Measurements from ENCODE around the gene EFHC1. TPM values are rescaled to one million over a fixed set of nuclear protein-coding genes. Genes with fewer than 3 reads are reported as not detected.

Gene EFHC1
- total RNA-seq, 1 donor from 2014 or later = 25.6 TPM

- Mint-ChIP-seq H3K27ac (ENCODE audit: unreplicated experiment) (no peak overlapping the region), H3K9me3 (ENCODE audit: unreplicated experiment) (peaks cover 7% of the 10 kb centered on the region), H3K4me3 (ENCODE audit: unreplicated experiment) (no peak overlapping the region), H3K27me3 (ENCODE audit: unreplicated experiment) (peaks cover 4% of the 10 kb centered on the region), H3K4me1 (ENCODE audit: low read depth, unreplicated experiment) (peaks cover 33% of the 10 kb centered on the region), H3K36me3 (ENCODE audit: unreplicated experiment) (no peaks in the 10 kb centered on the region)
- no peak for TF ChIP-seq CTCF (IDR thresholded peaks at IDR 0.05; ENCODE audit: partially characterized antibody, unreplicated experiment)
- DNase-seq = no peak
Measured at GRCh38 chr6:52511163-52511562, 91.0 kb downstream of the EFHC1 start.

- Mint-ChIP-seq H3K4me3 (ENCODE audit: unreplicated experiment) (no peak overlapping the region), H3K27ac (ENCODE audit: unreplicated experiment) (peak overlapping the region; percentile 84), H3K4me1 (ENCODE audit: low read depth, unreplicated experiment) (peaks cover 33% of the 10 kb centered on the region), H3K9me3 (ENCODE audit: unreplicated experiment) (peaks cover 7% of the 10 kb centered on the region), H3K27me3 (ENCODE audit: unreplicated experiment) (peaks cover 4% of the 10 kb centered on the region), H3K36me3 (ENCODE audit: unreplicated experiment) (no peaks in the 10 kb centered on the region)
- TF ChIP-seq CTCF (IDR thresholded peaks at IDR 0.05; ENCODE audit: partially characterized antibody, unreplicated experiment) = no peak
- DNase-seq = no peak
Measured at GRCh38 chr6:52511572-52512151, 91.5 kb downstream of the EFHC1 start.

GRCh38 chr6:52512199-52512598 lies 92.1 kb downstream of the EFHC1 start:
- H3K27ac Mint-ChIP-seq (ENCODE audit: unreplicated experiment) = peak overlapping the region; percentile 84
- H3K4me3 Mint-ChIP-seq (ENCODE audit: unreplicated experiment) = no peak overlapping the region
- peaks cover 33% of the 10 kb centered on the region for H3K4me1 Mint-ChIP-seq (ENCODE audit: low read depth, unreplicated experiment)
- peaks cover 4% of the 10 kb centered on the region for H3K27me3 Mint-ChIP-seq (ENCODE audit: unreplicated experiment)
- no peak for TF ChIP-seq CTCF (IDR thresholded peaks at IDR 0.05; ENCODE audit: partially characterized antibody, unreplicated experiment)
- peaks cover 7% of the 10 kb centered on the region for H3K9me3 Mint-ChIP-seq (ENCODE audit: unreplicated experiment)
- H3K36me3 Mint-ChIP-seq (ENCODE audit: unreplicated experiment) = no peaks in the 10 kb centered on the region
- DNase-seq = no peak

- DNase-seq = no peak
- TF ChIP-seq CTCF (IDR thresholded peaks at IDR 0.05; ENCODE audit: partially characterized antibody, unreplicated experiment) = no peak
- peaks cover 2% of the 10 kb centered on the region for H3K27me3 Mint-ChIP-seq (ENCODE audit: unreplicated experiment)
- peak overlapping the region; percentile 78 for H3K27ac Mint-ChIP-seq (ENCODE audit: unreplicated experiment)
- no peaks in the 10 kb centered on the region for H3K36me3 Mint-ChIP-seq (ENCODE audit: unreplicated experiment)
- peaks cover 42% of the 10 kb centered on the region for H3K4me1 Mint-ChIP-seq (ENCODE audit: low read depth, unreplicated experiment)
- H3K4me3 Mint-ChIP-seq (ENCODE audit: unreplicated experiment) = no peak overlapping the region
- H3K9me3 Mint-ChIP-seq (ENCODE audit: unreplicated experiment) = peaks cover 2% of the 10 kb centered on the region
Measured at GRCh38 chr6:52513464-52513863, 93.3 kb downstream of the EFHC1 start.

GRCh38 chr6:52513896-52514295 lies 93.8 kb downstream of the EFHC1 start:
- no peak for DNase-seq
- peaks cover 2% of the 10 kb centered on the region for H3K9me3 Mint-ChIP-seq (ENCODE audit: unreplicated experiment)
- H3K27ac Mint-ChIP-seq (ENCODE audit: unreplicated experiment) = peak overlapping the region; percentile 78
- no peak overlapping the region for H3K4me3 Mint-ChIP-seq (ENCODE audit: unreplicated experiment)
- TF ChIP-seq CTCF (IDR thresholded peaks at IDR 0.05; ENCODE audit: partially characterized antibody, unreplicated experiment) = no peak
- peaks cover under 1% of the 10 kb centered on the region for H3K27me3 Mint-ChIP-seq (ENCODE audit: unreplicated experiment)
- peaks cover 42% of the 10 kb centered on the region for H3K4me1 Mint-ChIP-seq (ENCODE audit: low read depth, unreplicated experiment)
- no peaks in the 10 kb centered on the region for H3K36me3 Mint-ChIP-seq (ENCODE audit: unreplicated experiment)

Data from glutamatergic neuron (in vitro differentiated cells).